RWPE2 (cell line): ENCODE measurements around the gene SORCS1.

Experiments
- ATAC-seq: fragments of 200-7000 bp; cut with Tn5 transposase; 3 replicates; pipeline ENCODE4 v1.9.1; 2021; ENCODE audit warnings: low read depth
- DNase-seq: peaks from one replicate; pipeline ENCODE4 v3.0.0-alpha.2; 2020; ENCODE audit warnings: low spot score
- H3K27ac ChIP-seq: fragments of 450-650 bp; 2 replicates; pipeline ENCODE4 v1.5.1; 2017; ENCODE audit warnings: mild to moderate bottlenecking; ENCODE audit not compliant: poor library complexity, severe bottlenecking
- H3K27me3 ChIP-seq: fragments of 250-450 bp; sonication (Bioruptor Pico); 2 replicates; pipeline ENCODE4 v1.5.1; 2021; ENCODE audit warnings: mild to moderate bottlenecking, moderate library complexity; ENCODE audit not compliant: insufficient read depth, poor library complexity, severe bottlenecking
- H3K36me3 ChIP-seq: fragments of 250-450 bp; sonication (Bioruptor Pico); 2 replicates; pipeline ENCODE4 v1.5.1; 2020; ENCODE audit warnings: low read depth, mild to moderate bottlenecking, moderate library complexity
- H3K4me1 ChIP-seq: fragments of 250-450 bp; sonication (Bioruptor Pico); 2 replicates; pipeline ENCODE4 v1.5.1; 2021; ENCODE audit warnings: mild to moderate bottlenecking, moderate library complexity; ENCODE audit not compliant: insufficient read depth, poor library complexity, severe bottlenecking
- H3K4me3 ChIP-seq: fragments of 250-450 bp; sonication (Bioruptor Pico); 2 replicates; pipeline ENCODE4 v1.5.1; 2021; ENCODE audit warnings: mild to moderate bottlenecking, moderate library complexity; ENCODE audit not compliant: severe bottlenecking
- H3K9me3 ChIP-seq: fragments of 250-450 bp; sonication (Bioruptor Pico); 2 replicates; pipeline ENCODE4 v1.5.1; 2021; ENCODE audit warnings: mild to moderate bottlenecking, moderate library complexity; ENCODE audit not compliant: severe bottlenecking
- CTCF ChIP-seq: fragments of 450-650 bp; IDR thresholded peaks from one replicate; pipeline ENCODE4 v1.5.1; 2017; ENCODE audit warnings: mild to moderate bottlenecking, moderate library complexity; ENCODE audit not compliant: poor library complexity, severe bottlenecking

SORCS1 gene

GRCh38 chr10:107059068-107059804 lies 105.3 kb downstream of the SORCS1 start:
- Histone ChIP-seq H3K27ac (no peak overlapping the region), H3K36me3 (no peaks in the 10 kb centered on the region), H3K27me3 (no peaks in the 10 kb centered on the region), H3K4me3 (no peak overlapping the region), H3K9me3 (no peaks in the 10 kb centered on the region), H3K4me1 (no peaks in the 10 kb centered on the region)
- no peak for TF ChIP-seq CTCF
- ATAC-seq (no peak), DNase-seq (no peak)

GRCh38 chr10:107058331-107058730 lies 106.2 kb downstream of the SORCS1 start:
- Histone ChIP-seq H3K27me3 (no peaks in the 10 kb centered on the region), H3K9me3 (no peaks in the 10 kb centered on the region), H3K4me1 (no peaks in the 10 kb centered on the region), H3K4me3 (no peak overlapping the region), H3K36me3 (no peaks in the 10 kb centered on the region), H3K27ac (no peak overlapping the region)
- no peak for DNase-seq
- TF ChIP-seq CTCF, result no peak
- ATAC-seq, result no peak

GRCh38 chr10:107056182-107056581 lies 108.3 kb downstream of the SORCS1 start:
- Histone ChIP-seq H3K27ac (no peak overlapping the region), H3K4me1 (no peaks in the 10 kb centered on the region), H3K4me3 (no peak overlapping the region), H3K9me3 (no peaks in the 10 kb centered on the region), H3K36me3 (no peaks in the 10 kb centered on the region), H3K27me3 (no peaks in the 10 kb centered on the region)
- ATAC-seq, result no peak
- TF ChIP-seq CTCF, result no peak
- no peak for DNase-seq

GRCh38 chr10:107054469-107055156 lies 109.9 kb downstream of the SORCS1 start:
- no peak overlapping the region for H3K27ac ChIP-seq
- no peaks in the 10 kb centered on the region for H3K4me1 ChIP-seq
- TF ChIP-seq CTCF, result no peak
- no peaks in the 10 kb centered on the region for H3K36me3 ChIP-seq
- no peak for ATAC-seq
- no peak overlapping the region for H3K4me3 ChIP-seq
- no peaks in the 10 kb centered on the region for H3K9me3 ChIP-seq
- H3K27me3 ChIP-seq, result no peaks in the 10 kb centered on the region
- DNase-seq, result no peak

- H3K27ac ChIP-seq, result no peak overlapping the region
- no peaks in the 10 kb centered on the region for H3K36me3 ChIP-seq
- no peak overlapping the region for H3K4me3 ChIP-seq
- TF ChIP-seq CTCF, result no peak
- DNase-seq (no peak), ATAC-seq (no peak)
- no peaks in the 10 kb centered on the region for H3K9me3 ChIP-seq
- H3K27me3 ChIP-seq, result no peaks in the 10 kb centered on the region
- no peaks in the 10 kb centered on the region for H3K4me1 ChIP-seq
These were observed 112.7 kb downstream of the SORCS1 start for GRCh38 chr10:107051769-107052168.
